ENCODE results near the gene STIL.

- TF ChIP-seq CTCF (IDR thresholded peaks at IDR 0.05; ENCODE audit: insufficient read depth, low read length), result no peak
- no peak for TF ChIP-seq POLR2AphosphoS5 (IDR thresholded peaks at IDR 0.05; ENCODE audit: low read depth)
These were observed 9.7 kb upstream of the STIL start for GRCh38 chr1:47323599-47324031.
